ENCODE results near the gene LGALS16.

DNA sequence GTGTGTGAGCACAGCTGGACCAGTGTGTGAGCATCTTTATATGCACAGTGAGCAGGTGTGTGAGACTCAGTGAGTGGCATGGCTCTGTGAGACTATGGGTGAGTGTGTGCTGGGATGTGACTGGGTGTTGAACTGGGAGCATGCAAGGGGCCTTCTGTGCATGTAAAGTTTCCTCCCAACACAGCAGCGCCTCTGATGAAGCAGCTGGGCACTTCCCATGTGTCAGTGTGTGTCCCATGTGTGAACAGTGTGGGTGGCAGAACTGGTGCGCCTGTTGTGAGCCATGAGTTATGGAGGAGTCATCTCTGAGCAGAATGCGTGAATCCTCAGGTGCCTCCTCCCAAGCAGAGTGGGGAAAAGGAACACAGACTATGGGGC, 24.1 kb downstream of the LGALS16 start:
- TF ChIP-seq, protein P1, sequence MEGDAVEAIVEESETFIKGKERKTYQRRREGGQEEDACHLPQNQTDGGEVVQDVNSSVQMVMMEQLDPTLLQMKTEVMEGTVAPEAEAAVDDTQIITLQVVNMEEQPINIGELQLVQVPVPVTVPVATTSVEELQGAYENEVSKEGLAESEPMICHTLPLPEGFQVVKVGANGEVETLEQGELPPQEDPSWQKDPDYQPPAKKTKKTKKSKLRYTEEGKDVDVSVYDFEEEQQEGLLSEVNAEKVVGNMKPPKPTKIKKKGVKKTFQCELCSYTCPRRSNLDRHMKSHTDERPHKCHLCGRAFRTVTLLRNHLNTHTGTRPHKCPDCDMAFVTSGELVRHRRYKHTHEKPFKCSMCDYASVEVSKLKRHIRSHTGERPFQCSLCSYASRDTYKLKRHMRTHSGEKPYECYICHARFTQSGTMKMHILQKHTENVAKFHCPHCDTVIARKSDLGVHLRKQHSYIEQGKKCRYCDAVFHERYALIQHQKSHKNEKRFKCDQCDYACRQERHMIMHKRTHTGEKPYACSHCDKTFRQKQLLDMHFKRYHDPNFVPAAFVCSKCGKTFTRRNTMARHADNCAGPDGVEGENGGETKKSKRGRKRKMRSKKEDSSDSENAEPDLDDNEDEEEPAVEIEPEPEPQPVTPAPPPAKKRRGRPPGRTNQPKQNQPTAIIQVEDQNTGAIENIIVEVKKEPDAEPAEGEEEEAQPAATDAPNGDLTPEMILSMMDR (IDR thresholded peaks at IDR 0.05; ENCODE audit: low read length), result no peak
- TF ChIP-seq EZH2 (IDR thresholded peaks at IDR 0.05; ENCODE audit: borderline replicate concordance, low read length), result no peak

Data from OCI-LY1 (cell line).